ENCODE measurements around the gene CCDC50. TPM values are rescaled to one million over a fixed set of nuclear protein-coding genes. Genes with fewer than 3 reads are reported as not detected.

Gene CCDC50
- total RNA-seq, 1 donor from 2014 or later: 221 TPM

DNA sequence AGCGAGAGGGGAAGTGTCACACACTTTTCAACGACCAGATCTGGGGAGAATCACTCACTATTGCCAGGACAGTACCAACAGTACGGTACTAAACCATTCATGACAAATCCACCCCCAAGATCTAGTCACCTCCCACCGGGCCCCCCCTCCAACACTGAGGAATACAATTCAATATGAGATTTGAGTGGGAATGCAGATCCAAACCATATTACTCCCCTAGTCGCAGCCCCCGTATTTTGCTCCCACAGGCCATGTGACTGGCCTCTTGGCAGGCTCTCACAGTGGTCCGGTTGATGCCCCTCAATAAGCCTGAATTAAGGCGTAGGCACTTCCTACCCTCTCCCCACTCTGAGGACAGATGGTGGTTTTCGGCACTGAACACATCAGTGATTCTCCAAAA is 86.4 kb downstream of the CCDC50 start:
- DNase-seq (ENCODE audit: low read depth, low spot score): no peak

DNA sequence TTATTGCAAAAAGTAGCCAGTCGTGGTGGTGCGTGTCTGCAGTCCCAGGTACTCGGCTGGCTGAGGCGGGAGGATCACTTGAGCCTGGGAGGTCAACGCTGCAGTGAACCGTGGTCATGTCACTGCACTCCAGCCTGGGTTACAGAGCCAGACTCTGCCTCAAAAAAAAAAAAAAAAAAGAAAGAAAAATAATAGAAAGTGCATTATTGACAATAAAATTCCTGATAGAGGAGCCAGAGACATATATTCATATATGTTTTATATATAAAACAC is 88.2 kb downstream of the CCDC50 start:
- no peak for DNase-seq (ENCODE audit: low read depth, low spot score)

DNA sequence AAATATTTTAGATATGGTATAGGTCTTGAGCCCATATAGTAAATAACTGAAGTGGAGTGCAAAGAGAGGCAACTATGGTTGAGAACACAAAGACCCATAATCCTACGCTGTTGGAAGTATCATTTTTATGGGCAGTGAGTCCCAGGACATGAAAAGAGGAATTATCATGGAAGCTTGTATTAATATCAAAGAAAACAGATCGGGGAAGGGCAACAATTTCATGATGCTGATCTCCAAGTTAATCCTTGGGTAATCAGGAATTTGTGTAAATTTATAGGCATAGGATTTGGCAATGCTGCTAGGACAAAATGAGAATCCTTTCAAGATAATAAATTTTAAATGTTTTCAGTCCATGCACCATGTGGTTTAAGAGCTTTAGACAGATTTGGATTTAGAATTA is 91.6 kb downstream of the CCDC50 start:
- no peak for DNase-seq (ENCODE audit: low read depth, low spot score)

DNA sequence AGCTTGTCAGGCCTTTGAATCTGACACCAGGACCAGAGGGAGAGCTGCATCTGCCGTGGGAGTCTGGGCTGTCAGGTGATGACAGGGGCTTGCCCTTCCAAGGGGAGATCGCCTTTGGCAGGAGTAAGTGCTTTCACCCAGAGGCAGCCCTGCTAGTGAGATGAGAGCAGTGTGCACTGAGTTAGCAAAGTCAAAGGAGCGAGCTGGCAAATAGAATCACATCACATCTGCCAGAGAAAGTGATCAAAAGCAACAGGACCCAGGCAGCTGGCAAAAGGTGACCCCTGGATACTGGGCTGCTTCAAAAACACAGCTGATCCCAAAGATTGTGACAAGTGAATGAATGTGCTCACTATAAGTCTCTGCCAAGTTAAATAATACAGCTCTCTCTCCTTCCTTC is 95.7 kb downstream of the CCDC50 start:
- no peak for DNase-seq (ENCODE audit: low read depth, low spot score)

DNA sequence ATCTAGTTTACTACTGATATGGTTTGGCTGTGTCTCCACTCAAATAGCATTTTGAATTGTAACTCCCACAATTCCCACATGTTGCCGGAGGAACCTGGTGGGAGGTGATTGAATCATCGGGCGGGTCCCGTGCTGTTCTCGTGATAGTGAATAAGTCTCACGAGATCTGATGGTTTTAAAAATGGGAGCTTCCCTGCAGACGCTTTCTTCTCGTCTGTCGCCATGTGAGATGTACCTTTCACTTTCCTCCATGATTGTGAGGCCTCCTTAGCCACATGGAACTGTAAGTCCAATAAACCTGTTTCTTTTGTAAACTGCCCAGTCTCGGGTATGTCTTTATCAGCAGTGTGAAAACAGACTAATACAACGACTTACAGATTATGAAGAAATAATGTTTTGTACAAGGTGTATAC is 96.1 kb downstream of the CCDC50 start:
- DNase-seq (ENCODE audit: low read depth, low spot score): no peak

DNA sequence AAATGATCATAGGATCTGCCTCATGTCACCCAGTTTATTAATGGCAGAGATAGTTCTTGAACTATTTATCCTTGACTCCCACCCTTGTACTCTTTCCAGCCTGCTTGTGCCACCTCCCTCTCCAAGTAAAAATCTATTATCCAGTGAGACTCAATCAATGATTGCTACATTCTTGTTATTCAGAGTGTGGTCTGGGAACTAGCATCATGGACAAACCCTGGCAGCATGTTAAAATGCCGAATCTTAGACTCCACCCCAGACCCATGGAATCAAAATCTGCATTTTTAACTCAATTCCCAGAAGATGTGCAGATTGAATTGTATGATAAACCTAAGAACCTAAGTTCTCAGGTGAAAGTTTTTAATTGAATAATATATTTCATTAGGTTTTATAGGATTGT is 97.1 kb downstream of the CCDC50 start:
- DNase-seq (ENCODE audit: low read depth, low spot score): no peak

DNA sequence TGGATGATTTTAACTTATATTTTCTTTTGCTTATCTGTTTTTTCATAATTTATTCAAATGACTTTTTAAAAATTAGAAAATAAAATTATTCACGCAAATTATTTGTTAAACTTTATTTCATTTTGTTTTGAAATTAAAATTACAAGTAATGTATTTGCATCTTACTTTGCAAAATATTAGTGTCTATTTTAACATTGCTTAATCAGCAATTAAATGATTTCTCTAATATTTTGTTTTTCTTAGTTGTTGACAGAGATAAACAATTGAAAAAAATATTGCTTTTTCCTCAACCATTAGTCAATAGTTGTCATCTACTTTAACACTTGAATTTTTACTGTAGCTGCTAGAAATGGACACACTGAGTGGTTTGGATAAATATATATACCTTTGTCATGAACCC is 99.0 kb downstream of the CCDC50 start:
- DNase-seq (ENCODE audit: low read depth, low spot score): no peak

DNA sequence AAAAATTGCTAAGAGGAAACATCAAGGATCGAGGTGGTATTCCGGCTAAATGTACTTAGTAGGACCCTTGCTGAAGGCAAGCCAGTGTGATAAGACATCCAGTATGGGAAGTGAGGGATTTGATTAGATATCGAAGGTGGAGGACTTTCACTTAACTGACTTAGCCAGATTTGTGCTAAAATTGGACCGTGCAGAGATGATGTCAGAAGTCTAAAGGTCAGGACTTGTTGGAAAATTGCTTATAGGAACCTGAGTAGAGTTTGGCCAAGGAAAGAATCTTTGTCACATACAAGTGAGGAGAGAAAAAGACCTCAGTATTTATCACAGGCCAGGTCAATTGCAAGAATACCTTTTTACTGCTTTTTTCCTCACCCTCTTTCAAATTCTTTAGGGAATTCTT is 100.9 kb downstream of the CCDC50 start:
- no peak for DNase-seq (ENCODE audit: low read depth, low spot score)

DNA sequence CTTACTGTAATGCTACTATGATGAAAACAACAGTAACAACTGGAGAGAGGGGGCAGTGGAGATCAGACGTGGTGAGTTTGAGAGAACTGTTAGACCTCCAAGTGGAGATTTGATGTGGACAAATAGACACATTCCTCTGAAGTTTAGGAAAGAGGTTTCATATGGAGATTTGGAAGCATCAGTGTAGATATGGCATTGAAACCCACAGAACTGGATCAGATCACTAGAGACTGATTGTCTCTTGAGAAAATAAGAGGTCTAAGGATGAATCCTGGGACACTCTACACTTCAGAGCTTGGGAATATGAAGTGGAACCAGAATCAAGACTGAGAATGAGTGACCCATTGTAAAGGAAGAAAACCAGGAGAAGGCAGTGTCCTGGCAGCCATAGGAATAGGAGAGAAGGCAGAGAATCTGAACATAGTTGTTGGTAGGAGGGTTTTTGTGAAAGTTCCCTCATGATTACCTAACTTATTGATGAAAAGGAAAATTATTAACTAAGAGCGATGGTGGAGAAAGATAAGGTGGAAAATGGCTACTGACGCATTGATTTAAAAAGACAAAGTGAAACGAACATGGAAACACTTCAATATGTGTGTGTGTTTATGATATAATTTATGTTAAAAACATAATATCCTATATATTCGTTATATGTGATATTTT is 102.1 kb downstream of the CCDC50 start:
- DNase-seq (ENCODE audit: low read depth, low spot score): no peak

DNA sequence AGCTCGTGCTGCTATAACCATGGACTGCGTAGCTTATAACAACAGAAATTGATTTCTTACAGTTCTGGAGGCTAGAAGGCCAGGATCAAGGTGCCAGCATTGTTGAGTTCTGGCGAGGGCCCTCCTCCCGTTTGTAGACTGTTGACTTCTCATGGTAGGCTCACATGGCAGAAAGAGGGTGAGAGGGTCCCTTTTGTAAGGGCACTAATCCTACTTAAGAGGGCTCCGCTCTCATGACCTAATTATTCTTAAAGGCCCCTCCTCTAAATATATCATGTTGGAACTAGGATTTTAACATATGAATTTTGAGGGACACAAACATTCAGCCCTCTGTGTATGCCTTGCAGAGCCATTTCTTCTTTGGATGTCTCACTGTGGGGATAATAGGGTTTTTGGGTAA is 103.0 kb downstream of the CCDC50 start:
- no peak for DNase-seq (ENCODE audit: low read depth, low spot score)

DNA sequence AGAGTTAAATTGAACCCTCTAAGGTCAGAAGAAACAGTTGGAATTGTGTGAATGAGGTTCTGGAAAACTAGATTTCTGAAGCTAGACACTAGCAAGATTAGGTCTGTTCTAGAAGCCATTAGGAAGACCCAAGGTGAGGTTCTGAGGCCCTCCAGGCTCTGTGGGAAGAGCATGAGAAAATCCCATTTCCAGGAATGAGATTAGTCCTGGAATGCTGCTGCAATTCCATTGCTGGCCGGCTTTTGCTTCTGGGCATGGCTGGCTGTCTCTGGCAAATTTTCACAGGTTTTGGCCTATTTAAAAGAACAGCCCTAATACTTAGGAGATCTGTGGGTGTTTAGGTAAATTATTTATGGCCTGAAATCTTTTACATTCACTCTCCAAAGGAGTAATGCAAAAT is 104.8 kb downstream of the CCDC50 start:
- no peak for DNase-seq (ENCODE audit: low read depth, low spot score)

DNA sequence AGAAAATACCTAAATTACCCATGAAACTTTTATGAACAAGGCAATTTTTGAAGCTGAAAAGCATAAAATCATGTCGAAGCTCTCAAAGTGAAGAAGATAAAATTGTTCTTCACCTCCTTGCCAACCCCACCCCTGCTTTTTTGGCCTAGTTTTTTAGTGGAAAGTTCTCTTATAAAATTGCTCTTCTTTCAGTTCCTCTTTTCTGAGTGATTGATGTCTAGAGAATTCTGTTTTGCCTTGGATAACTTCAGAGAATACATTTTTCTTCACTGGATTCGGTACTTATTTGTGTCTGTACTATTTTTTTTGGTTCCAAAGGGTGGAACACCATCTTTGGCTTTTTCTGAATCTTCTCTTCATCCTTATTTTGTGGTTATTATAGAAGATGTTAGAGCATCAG is 106.8 kb downstream of the CCDC50 start:
- no peak for DNase-seq (ENCODE audit: low read depth, low spot score)

DNA sequence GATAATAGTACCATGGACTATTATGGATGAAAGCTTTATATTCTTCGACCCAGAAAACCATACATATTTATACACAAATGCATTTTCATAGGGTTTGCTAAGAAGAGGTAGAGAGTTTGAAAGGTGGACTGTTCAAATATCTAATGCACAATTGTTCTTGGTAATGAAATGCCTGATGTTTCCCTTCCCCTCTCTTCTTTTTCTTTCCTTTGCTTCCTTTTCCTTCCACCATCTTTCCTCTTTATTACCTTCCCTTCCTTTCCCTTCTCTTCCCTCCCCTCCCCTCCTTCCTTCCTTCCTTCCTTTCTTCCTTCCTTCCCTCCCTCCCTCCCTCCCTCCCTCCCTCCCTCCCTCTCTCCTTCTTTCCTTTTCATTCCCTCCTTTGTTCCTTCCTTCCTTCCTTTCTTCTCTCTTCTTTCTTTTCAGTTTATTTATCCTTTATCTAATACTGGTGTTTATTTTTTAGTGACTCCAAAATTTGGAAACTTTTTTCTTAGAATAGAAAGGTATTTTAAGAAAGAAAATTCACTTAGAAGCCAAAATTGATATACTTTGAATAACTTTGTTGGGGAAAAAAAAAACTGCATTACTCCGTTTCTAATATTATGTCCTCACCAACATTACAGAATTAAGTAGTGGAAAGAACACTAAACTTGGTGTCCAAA is 109.1 kb downstream of the CCDC50 start:
- no peak for DNase-seq (ENCODE audit: low read depth, low spot score)

DNA sequence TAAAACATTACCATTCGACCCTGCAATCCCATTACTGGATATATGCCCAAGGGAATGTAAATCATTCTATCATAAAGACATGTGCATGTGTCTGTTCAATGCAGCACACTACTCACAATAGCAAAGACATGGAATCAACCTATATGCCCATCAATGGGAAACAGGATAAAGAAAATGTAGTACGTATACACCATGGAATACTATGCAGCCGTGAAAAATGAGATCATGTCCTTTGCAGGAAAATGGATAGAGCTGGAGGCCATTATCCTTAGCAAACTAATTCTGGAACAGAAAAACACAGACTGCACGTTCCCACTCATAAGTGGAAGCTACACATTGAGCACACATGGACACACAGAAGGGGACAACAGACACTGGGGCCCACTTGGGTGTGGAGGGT is 111.3 kb downstream of the CCDC50 start:
- no peak for DNase-seq (ENCODE audit: low read depth, low spot score)

DNA sequence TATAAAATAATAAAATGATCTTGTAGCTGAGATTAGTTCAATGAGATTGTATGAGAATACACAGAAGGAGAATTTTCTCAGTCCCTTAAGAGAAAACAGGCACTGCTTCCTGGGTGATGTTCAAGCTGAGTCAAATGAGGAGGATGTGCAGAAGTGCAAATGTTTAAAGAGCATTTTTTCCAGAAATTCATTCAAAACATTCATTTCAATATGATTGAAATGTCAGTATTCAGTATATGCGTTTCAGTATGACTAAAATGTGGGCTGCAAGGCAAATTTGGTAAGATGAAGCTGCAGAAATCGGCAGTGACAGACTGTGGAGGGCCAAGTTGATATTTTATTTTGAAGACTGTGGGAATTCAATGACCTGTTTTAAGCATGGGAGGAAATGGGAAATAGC is 112.5 kb downstream of the CCDC50 start:
- DNase-seq (ENCODE audit: low read depth, low spot score): no peak

DNA sequence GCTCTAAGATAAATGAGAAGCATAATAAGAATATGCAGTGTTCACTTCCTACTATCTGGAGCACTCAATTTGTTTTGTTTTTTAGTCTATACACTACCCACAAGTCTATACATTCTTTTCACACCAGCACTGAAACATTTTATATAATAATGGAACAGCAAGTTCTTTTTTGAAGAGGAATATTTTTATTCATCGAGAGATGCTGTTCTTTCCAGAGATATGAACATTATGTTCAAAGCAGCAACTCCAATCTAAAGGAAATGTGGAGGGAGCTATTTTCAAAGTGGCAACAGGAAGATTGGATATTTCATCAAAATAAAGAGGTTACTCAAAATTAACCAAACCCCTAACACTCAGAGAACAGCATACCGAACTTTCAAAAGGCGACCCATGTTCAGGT is 115.4 kb downstream of the CCDC50 start:
- DNase-seq (ENCODE audit: low read depth, low spot score): no peak

Other genes starting within 250 kb of the CCDC50 start
- not detected in 2 replicates for gene OSTN, start 130.2 kb upstream of the CCDC50 start, total RNA-seq
- 0.33 and 0.92 TPM in 2 replicates for gene UTS2B, start 1.1 kb downstream of the CCDC50 start, total RNA-seq
- not detected in 2 replicates for gene PYDC2, start 131.8 kb downstream of the CCDC50 start, total RNA-seq